HG02642 (cell line): ENCODE results near the gene SOX13.
"Not testable (repeated sequence)": the region's sequence is repeated elsewhere in the genome, so short reads cannot be mapped to it uniquely, and the experiment has no call there.

Experiments used
- ATAC-seq: cut with Tn5 transposase; IDR thresholded peaks from one replicate; pipeline ENCODE4 v1.9.1; 2021; ENCODE audit warnings: mild to moderate bottlenecking; ENCODE audit not compliant: unreplicated experiment, poor library complexity

The SOX13 gene

DNA sequence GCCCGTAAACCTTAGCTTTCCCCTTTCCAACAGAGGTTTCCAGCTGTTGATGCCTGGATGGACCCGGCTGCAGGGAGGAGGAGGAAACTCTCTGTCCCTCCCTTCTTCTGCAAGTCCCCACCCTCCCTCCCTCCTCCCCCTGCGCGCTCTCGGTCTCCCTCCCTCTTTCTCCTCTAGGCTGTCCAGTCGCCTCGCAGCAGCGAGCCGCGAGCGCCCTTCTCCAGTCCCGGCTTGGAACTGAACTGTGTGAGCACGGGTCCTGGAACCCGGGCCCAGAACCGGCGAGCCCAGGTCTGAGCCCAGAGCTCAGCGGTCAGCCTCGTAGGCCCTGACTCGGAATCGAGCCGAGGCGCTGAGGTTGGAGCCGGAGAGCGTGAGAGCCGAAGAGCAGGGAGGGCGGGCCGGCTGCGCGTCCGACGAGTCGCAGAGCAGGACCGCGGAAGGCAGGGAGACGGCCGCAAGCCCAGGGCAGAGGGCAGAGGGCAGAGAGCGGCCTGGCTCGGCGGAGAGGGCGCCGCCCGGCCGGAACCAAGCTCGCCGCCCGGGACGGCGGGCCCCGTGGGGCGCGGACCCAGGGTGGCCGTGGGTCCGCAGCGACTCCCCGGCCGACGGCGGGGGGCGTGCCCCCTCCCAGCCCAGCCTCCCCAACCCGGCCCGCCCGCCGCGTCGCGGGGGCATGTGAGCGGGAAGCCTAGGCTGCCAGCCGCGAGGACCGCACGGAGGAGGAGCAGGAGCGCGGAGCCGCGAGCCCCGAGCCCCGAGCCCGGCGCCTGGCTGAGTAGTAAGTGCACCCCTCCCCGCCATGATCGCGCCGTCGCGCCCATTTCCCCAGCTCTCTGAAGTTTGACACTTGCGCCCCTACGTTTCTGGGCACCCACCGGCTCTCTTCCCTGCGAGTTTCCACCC, at the start of gene SOX13:
Gene SOX13, plus strand, starts transcription at position 185 of the 906 bp plus-strand sequence. CDS start 39,801 bp downstream, outside the sequence.
- no peak for ATAC-seq

DNA sequence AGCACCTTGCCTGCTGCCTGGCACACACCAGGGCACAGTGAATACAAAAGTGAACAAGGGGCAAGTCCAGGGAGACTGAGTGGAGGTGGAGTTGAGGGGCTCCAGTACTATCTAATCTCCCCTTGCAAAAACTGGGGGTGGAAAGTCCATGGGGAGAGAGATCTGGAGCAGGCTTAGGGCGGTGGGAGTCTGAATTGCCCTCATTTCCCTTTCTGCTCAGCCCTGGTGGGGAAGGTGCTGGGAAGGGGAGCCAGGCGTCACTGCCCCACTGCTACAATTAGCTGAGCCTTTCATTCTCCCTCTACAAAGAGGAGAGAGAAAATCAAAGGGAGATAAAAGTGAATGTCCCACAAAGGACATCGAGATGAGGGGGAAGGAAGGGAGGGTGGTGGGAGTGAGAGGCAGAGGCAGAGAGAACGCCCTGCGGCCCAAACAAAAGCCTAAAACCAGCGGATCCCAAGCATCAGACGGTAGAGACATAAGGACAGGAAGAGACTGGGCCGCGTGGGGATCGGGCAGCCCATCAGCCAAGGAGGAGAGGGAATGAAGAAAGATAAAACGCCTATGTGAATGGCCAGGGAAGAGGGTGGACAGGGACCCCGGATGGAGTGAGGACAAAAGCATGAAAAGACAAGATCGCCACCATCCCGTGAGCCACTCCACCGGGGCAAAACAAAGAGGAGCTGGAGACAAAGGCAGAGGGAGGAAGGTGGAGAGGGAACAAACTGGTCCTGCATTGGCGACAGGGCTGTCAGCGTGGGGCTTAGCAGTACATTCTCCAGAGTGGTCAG, 46.8 kb upstream of the SOX13 start:
- no peak for ATAC-seq

DNA sequence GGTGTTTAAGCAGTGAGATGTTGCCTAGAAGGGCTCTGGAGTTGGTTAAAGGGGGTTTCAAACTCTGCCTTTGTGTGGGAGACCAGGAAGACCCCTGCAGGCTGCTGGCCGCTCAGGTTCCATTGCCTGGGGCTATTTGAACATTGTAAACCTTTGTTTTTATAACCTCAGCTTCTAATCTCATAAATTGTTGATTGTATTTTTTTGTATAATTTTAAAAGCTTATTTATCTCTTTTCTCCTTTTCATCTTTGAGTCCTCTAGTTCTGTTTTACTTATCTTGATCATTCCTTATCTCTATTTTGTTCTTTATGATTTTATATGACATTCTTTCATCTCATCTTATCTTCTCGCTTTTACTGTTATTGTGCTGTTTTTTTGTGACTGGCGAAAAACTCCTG, 45.5 kb upstream of the SOX13 start:
- ATAC-seq, result no peak

DNA sequence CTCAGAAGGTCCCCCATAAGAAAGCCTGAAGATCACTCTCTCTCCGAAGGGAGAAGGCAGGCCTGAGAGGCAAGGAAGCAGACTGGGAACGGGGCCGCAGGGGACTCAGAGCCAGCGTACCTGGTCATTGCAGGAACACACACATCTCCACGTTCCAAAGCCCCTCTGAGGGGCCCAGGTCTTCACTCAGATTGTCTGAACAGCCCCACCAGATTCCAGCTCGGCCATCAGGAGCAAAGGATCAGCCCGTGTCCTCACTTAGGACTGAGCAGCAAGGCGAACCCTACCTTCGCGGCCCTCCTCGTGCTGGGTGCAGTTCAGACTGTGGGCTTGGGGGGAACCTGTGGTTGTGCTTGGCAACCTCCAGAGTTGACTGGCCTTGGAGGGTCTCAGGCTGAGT, 43.9 kb upstream of the SOX13 start:
- ATAC-seq, result no peak

DNA sequence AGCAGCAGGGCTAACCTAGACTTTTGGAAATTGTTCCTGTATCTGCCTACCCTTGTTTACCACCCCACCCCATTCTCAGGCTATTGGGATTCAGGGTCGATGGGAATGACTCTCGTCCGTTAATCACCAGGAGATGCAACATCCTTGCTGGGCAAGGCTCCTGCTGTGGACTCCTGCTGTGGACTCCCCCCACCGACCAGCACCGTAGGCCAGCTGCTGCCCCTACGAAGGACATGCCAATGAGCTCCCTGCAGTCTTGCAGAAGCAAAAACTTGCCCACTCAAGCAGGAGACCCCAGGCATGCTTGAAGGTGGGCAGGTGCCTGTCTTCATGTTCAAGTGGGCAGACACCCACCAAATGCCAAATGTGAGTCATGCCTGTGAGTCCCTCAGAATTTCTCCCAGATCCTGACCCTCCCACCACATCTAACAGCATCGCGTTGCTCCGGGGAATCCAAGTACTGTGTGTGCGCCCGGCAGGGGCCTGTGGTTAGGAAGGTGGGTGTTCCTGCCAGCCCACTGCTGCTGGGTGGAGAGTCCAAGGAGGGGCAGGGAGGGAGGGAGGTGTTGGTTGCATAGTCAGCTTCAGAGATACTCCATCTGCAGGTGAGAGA, 41.7 kb upstream of the SOX13 start:
- no peak for ATAC-seq

DNA sequence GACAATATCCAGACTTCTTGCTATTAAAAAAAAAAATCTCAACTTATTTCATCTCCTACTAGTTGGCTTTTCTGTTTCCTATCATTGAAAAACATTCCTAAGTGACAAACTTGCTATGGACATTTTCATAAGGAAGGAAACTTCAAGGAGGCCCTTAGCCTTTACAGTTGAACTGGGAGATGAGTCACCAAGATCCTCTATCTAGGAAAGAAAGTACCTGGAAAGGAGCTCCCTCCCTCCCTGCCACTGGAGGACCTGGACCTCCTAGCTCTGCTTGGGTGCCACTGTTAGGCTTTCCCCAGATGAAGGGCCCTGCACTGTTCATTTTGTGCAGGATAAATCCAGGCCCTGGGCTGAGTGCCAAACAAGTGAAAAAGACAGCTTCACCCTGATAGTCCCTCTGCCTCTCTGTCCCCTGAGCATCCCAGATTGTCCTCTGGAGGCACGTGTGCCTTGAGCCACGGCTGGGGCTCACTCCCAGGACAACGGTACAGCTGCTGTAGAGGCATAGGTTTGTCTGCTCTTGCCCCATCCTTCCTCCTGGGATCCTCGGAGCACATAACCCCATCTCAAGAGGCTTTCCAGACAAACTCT, 40.2 kb upstream of the SOX13 start:
- no peak for ATAC-seq

DNA sequence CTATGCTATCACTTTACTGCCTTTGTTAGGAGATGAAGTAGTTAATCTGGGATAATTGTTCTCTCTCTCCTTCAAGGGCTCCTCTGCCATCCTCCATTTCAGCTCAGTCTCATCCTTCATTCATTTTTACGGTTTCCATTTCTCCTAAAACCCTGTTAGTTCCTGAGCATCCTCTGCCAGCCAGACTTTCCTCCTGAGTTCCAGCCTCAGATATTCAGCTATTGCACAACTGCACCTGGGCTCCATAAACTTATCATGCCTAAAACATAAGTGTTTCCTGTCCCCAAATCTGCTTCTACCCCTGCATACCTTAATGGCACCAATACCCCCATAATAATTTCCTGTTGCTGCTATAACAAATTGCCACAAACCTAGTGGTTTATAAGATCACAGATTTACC, 39.6 kb upstream of the SOX13 start:
- no peak for ATAC-seq

DNA sequence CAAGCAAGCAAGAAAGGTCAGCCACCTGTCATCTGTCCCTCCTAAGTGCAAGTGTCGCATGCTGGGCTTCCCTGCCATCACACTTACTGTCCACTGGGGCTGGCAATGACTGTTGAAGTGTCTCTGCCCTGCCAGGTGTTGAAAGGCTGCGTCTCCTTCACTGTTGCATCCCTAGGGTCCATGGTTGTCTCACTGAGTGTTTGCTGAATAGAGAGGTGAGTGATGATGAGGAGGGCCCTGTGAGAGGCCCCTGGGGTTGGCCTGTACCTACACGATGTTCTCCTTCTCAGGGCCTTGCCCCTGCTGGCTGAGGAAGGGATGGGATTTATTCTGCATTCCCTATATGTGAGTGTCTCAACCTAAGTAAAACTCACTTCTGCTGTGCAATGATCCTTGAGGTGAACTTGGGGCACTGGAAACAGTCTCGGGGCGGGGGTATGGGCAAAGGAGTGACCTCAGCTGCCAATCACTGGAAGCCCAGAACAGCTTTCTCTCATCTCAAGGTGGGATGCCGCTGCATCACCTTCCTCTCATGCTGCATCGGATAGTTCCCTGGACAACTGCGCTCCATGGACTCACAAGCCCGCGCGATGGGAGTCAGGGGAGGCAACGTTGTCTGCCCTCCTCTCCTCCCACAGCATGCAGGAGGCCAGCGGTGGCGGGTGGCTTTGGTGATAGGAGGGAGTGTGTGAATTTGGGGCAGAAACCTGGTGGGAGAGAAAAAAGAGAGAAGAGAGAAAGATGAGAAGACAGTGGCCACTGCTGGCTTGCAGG, 35.8 kb upstream of the SOX13 start:
- no peak for ATAC-seq

DNA sequence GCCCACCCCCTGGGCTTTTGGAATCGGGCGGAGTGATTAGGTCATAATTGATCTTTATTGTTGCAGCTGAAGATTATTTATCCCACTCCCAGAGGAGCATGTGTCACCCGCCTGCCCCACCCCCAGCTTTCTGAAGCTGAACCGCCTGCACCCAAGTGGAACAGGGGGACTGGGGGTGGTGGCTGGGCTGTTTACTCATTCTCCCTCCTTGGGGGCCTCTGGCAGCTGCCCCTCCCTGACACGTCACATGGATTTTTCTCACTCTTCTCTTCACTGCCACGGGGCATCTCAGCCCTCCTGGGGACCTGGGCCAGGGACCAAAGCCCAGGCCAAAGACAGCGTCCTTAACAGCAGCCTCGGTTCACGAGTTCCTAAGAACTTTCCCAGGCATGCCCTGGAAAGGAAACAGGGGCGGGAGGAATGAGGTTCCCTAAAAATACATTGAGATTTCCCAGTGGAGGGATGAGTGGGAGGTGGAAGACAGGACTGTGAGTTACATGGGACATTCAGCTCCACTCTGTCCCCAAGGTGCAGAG, 31.6 kb upstream of the SOX13 start:
- ATAC-seq, result no peak

DNA sequence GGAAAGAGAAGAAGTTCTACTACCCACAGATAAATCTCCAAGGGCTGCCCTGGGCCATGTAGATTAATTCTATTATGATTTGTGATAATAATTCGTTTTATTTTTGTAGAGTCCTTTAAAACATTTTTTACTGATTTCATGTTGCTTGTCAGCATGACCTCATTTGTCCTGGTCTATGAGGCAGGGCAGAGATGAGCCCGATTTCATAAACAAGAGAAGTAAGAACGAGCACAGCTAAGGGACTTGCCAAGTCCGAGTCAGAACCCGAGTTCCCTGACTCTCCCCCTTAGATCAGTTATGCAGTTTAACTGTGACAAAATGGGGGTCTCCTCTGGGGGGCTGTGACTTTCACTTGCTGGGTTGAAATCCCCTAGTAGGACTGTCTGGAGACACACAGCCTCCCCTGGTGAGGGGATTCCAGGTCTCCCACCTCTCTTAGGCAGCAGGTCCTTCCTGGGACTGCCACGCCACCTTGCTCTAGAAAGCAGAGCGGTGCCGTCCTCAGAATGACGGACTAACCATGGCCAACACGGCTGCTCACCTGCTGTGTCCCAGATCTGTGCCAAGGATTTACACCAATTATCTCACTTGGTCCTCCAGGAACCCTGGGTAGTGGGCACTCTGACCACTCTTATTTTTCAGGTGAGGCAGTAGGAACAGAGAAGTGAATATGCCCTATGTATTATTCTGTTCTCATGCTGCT, 31.0 kb upstream of the SOX13 start:
- no peak for ATAC-seq

DNA sequence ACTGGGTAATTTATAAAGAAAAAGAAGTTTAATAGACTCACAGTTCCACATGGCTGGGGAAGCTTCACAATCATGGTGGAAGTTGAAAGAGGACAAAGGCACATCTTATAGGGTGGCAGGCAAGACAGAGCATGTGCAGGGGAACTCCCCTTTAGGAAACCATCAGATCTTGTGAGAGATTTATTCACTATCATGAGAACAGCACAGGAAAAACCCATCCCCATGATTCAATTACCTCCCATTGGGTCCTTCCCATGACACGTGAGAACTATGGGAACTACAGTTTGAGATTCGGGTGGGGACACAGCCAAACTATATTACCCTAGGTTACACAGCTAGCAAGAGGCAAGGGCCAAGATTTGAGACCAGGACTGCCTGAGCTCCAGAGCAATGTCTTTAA, 30.4 kb upstream of the SOX13 start:
- no peak for ATAC-seq

DNA sequence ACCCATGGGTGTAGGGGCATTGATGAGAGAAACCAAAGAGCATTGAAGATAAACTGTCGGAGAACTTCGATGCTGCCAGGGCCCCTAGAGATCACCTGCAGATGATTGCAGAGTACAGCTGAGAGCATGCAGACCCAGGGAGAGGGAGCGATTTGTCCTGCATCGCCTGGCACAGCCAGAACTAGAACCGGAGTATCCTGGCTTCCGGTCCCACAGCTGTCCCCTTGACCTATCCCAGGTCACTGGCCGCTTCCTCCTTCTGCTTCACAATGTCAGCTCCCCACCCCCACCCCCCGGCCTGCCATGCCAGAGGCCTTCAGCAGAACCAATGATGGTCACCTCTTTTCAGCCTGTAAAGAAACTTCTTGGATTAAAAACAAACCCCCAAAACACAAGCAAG, 29.2 kb upstream of the SOX13 start:
- ATAC-seq, result no peak

DNA sequence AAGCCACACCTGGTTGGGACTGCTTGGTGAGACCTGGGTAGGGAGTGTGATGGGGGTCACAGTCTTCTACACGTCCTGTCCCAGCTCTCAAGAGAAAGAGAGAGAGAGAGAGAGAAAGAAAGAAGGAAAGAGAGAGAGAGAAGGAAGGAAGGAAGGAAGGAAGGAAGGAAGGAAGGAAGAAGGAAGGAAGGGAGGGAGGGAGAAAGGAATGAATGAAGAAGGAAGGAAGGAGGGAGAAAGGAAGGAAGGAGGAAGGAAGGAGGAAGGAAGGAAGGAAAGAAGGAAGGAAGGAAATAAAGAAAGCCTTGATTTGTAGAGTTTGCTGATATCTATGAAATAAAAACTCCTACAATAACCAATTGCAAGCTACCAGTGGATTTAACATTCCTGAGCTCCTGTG, 28.5 kb upstream of the SOX13 start:
- ATAC-seq, result no peak

DNA sequence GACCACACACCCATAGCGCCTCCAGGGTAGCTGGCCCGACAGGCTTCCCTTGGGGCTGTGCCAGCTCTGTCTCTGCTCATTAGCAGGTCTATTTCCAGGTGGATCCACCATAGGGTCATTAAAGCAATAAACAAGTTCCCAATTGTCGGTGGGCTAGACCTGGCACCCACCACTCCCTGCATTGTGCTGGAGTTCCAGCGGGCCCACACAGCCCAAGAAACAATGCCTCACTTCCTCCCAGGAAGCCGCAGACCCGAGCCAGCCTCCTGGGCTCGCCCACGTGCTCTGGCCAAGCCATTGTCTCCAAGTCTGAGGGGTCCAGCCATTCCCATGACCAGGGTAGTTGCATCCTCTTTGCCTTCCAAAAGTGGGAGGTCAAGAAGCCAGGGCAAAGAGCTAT, 27.5 kb upstream of the SOX13 start:
- ATAC-seq, result no peak

DNA sequence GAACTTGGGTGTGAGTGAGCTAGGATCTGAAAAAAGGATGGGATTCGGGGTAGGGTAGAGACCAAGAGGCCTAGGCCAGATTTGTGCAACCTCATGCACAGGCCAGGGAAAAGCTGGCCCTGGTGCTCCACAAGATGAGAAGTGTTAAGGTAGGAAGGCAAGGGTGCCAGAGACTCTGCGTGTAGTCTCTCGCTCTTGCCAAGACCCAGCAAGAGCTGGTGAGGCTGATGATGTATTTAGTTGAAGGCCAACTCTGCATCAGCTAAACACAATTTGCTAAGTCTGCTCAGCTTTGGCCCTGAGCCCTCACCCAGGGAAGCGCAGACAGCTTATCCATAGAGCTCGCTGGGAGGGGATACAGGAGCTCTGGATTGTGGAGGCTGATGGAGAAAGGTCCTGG, 26.6 kb upstream of the SOX13 start:
- ATAC-seq, result no peak

DNA sequence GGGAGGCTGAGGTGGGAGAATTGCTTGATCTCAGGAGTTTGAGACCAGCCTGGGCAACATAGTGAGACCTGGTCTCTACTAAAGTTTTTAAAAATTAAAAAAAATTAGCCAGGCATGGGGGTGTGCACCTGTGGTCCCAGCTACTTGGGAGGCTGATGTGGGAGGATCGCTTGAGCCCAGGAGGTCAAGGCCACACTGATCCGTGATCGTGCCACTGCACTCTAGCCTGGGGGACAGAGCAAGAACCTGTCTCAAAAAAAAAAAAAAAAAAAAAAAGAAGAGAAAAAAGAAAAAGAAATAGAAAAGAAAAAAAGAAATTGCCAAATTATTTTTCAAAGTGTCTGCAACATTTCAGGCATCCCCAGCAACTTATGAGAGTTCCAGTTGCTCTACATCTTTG, 24.1 kb upstream of the SOX13 start:
- not testable (repeated sequence) for ATAC-seq

DNA sequence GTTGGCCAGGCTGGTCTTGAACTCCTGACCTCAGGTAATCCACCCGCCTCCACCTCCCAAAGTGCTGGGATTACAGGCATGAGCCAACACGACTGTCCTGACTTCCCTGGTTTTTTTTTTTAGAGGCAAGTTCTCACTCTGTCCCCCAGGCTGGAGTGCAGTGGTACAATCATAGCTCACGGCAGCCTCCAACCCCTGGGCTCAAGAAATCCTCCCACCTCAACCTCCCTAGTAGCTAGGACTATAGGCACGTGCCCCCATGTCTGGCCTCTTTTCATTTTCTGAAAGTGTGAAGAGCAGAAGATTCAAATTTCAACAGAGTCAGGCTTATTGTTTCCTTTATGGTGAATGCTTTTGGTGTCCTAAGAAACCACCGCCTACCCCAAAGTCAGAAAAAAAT, 21.7 kb upstream of the SOX13 start:
- ATAC-seq, result no peak

DNA sequence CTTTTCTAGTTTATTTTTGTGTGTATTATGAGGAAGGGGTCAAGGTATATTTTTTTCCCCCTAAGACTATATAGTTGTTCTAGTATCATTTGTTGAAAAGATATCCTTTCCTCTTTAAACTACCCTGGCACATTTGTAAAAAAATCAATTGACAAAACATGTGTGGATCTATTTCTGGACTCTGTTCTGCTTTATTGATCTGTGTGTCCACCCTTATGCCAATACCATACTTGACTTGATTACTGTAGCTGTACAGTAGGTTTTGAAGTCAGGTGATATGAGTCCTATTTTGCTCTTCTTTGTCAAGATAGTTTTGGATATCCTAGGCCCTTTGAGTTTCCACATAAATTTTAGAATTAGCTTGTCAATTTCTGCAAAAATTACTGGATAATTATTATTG, 21.2 kb upstream of the SOX13 start:
- no peak for ATAC-seq

DNA sequence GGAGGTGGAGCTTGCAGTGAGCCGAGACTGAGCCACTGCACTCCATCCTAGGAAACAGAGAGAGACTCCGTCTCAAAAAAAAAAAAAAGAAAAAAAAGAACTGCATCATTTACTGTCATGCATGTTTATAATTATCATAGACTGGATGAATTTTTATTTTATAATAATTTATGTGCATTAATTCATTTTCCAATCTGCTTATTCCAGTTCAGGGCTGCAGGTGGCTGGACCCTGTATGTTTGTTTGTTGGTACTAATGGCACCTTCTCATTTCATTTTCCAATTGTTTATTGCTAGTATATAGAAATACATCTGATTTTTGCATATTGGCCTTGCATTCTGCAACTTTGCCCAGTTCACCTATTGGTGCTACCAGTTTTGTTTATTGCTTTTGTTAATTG, 19.0 kb upstream of the SOX13 start:
- ATAC-seq, result no peak
